ENCODE data around the gene ZFAND3.

DNA sequence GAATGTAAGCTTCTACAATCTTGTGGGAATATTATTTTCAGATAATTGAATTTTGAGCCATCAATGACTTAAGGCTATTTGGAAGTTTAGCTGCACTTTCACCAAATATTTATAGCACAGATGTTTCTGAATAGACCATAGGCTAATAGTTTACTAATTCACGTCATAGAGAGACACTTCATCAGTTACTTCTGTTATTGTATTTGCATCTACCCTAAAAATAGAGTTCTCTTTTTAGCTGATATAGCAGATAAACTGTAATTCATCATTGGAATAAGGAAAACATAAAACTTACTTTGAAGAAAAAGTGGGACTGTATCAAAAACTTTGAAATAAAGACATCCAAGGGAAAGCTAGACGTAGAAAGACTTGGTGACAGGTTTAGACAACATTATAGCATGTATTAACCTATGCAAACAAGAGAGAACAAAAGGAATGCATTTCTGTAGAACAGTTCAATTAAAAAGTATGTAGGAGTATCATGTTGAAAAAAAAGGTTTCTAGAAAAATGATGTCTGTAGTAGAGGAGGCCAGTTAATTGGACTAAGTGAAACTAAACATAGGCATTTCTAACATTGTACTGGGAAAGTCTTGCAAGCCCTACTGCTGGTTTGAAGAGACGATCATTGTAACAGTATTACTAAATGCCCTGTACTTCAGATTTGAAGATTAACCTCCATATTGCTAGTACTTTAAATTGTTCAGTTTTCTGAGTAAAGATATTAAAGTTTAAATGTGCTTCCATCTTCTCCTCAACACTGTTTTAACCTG, 123.3 kb downstream of the ZFAND3 start:
- no peak for TF ChIP-seq CTCF (IDR thresholded peaks at IDR 0.05)
- TF ChIP-seq POLR2A (IDR thresholded peaks at IDR 0.05): no peak

Data from testis (tissue), 2 donors.